HEK293 (cell line): Measurements from ENCODE around the gene FOXO6.
A peak's percentile ranks its signal among the peaks of the same experiment; 100 is the strongest.

Source experiments
- CTCF ChIA-PET: fragments of 350-600 bp; formaldehyde crosslinking; extraction: SDS; loops from one replicate; lab custom pipeline; 2021; ENCODE audit warnings: antibody characterized with exemption; lab: Yijun Ruan, JAX
- POLR2A ChIA-PET: fragments of 300-600 bp; formaldehyde crosslinking; extraction: SDS; loops from one replicate; lab custom pipeline; 2020; ENCODE audit warnings: antibody characterized with exemption, inconsistent platforms; lab: Yijun Ruan, JAX
- H3K27ac ChIP-seq: fragments of 200-500 bp; sonication (Bioruptor generic); 2 replicates; pipeline ENCODE4 v1.5.1; 2014; ENCODE audit warnings: low read depth, low read length, control low read depth, inconsistent platforms; ENCODE audit errors: extremely low read depth
- H3K36me3 ChIP-seq, 2 experiments: fragments of 200-500 bp in 1 of 2; sonication (Bioruptor generic) in 1 of 2; 1 replicate in 1 of 2; 2 replicates in 1 of 2; pipeline ENCODE4 v1.5.1; 2014 to 2017; ENCODE audit warnings: inconsistent platforms in 2 of 2, low read length in 2 of 2; ENCODE audit not compliant: control insufficient read depth in 2 of 2, insufficient read depth in 1 of 2
- H3K4me1 ChIP-seq: fragments of 200-500 bp; sonication (Bioruptor generic); 2 replicates; pipeline ENCODE4 v1.5.1; 2014; ENCODE audit warnings: mild to moderate bottlenecking, low read length, inconsistent platforms; ENCODE audit not compliant: control insufficient read depth, insufficient read depth
- H3K4me3 ChIP-seq: 2 replicates; pipeline ENCODE4 v1.5.1; 2011; ENCODE audit warnings: low read depth, mild to moderate bottlenecking, control low read depth, low read length, moderate library complexity
- H3K9me3 ChIP-seq: fragments of 200-500 bp; sonication (Bioruptor generic); 2 replicates; pipeline ENCODE4 v1.5.1; 2014; ENCODE audit warnings: low read depth, low read length, inconsistent platforms; ENCODE audit not compliant: control insufficient read depth, insufficient read depth
- FEZF1 ChIP-seq: fragments of 450-650 bp; formaldehyde crosslinking; IDR thresholded peaks from 2 replicates; pipeline ENCODE4 v1.5.1; 2016; ENCODE audit warnings: missing biosample characterization, missing genetic modification characterization
- GLI2 ChIP-seq: fragments of 450-650 bp; formaldehyde crosslinking; IDR thresholded peaks from 2 replicates; pipeline ENCODE4; 2017; ENCODE audit warnings: missing biosample characterization, missing genetic modification characterization, low read depth, borderline replicate concordance
- GLIS1 ChIP-seq: fragments of 450-650 bp; formaldehyde crosslinking; IDR thresholded peaks from 2 replicates; pipeline ENCODE4 v1.5.1; 2016; ENCODE audit warnings: missing biosample characterization, missing genetic modification characterization
- GLIS2 ChIP-seq: fragments of 450-650 bp; formaldehyde crosslinking; IDR thresholded peaks from 2 replicates; pipeline ENCODE4 v1.5.1; 2016; ENCODE audit warnings: missing biosample characterization, missing genetic modification characterization
- HOXA7 ChIP-seq: sonication (generic); formaldehyde crosslinking; IDR thresholded peaks from 2 replicates; pipeline ENCODE4 v1.8.1; 2022; ENCODE audit warnings: missing genetic modification reagents, borderline replicate concordance
- KLF1 ChIP-seq: fragments of 450-650 bp; formaldehyde crosslinking; IDR thresholded peaks from 2 replicates; pipeline ENCODE4 v1.5.1; 2016; ENCODE audit warnings: missing biosample characterization, missing genetic modification characterization
- MZF1 ChIP-seq: fragments of 450-650 bp; formaldehyde crosslinking; IDR thresholded peaks from 2 replicates; pipeline ENCODE4 v1.5.1; 2017; ENCODE audit warnings: missing biosample characterization, missing genetic modification characterization, borderline replicate concordance
- TSHZ1 ChIP-seq: fragments of 450-650 bp; formaldehyde crosslinking; IDR thresholded peaks from 2 replicates; pipeline ENCODE4 v1.5.1; 2016; ENCODE audit warnings: missing biosample characterization, missing genetic modification characterization, borderline replicate concordance
- ZBTB1 ChIP-seq: fragments of 450-650 bp; formaldehyde crosslinking; IDR thresholded peaks from 2 replicates; pipeline ENCODE4 v1.5.1; 2016; ENCODE audit warnings: missing biosample characterization, missing genetic modification characterization
- ZEB2 ChIP-seq: fragments of 450-650 bp; formaldehyde crosslinking; IDR thresholded peaks from 2 replicates; pipeline ENCODE4 v1.5.1; 2016; ENCODE audit warnings: missing biosample characterization, missing genetic modification characterization
- ZNF133 ChIP-seq: fragments of 450-650 bp; formaldehyde crosslinking; IDR thresholded peaks from 2 replicates; pipeline ENCODE4 v1.5.1; 2016; ENCODE audit warnings: missing biosample characterization, missing genetic modification characterization
- ZNF223 ChIP-seq: fragments of 450-650 bp; formaldehyde crosslinking; IDR thresholded peaks from 2 replicates; pipeline ENCODE4 v1.5.1; 2016; ENCODE audit warnings: missing biosample characterization, missing genetic modification characterization
- ZNF26 ChIP-seq: fragments of 450-650 bp; formaldehyde crosslinking; IDR thresholded peaks from 2 replicates; pipeline ENCODE4 v1.5.1; 2016; ENCODE audit warnings: missing biosample characterization, missing genetic modification characterization
- ZNF280C ChIP-seq: fragments of 450-650 bp; formaldehyde crosslinking; IDR thresholded peaks from 2 replicates; pipeline ENCODE4 v1.5.1; 2016; ENCODE audit warnings: missing biosample characterization, missing genetic modification characterization
- ZNF341 ChIP-seq: fragments of 450-650 bp; formaldehyde crosslinking; IDR thresholded peaks from 2 replicates; pipeline ENCODE4; 2016; ENCODE audit warnings: low read depth, missing biosample characterization, missing genetic modification characterization
- ZNF555 ChIP-seq: fragments of 450-650 bp; formaldehyde crosslinking; conservative IDR thresholded peaks from 2 replicates; pipeline ENCODE4 v1.5.1; 2017; ENCODE audit warnings: missing biosample characterization, mild to moderate bottlenecking, missing genetic modification characterization, inconsistent platforms
- ZNF660 ChIP-seq: fragments of 450-650 bp; IDR thresholded peaks from 2 replicates; pipeline ENCODE4 v1.5.1; 2018; ENCODE audit warnings: missing biosample characterization, mild to moderate bottlenecking, missing genetic modification characterization
- ZNF707 ChIP-seq: fragments of 450-650 bp; formaldehyde crosslinking; IDR thresholded peaks from 2 replicates; pipeline ENCODE4 v1.5.1; 2016; ENCODE audit warnings: missing biosample characterization, missing genetic modification characterization
- ZNF837 ChIP-seq: fragments of 450-650 bp; formaldehyde crosslinking; IDR thresholded peaks from 2 replicates; pipeline ENCODE4 v1.5.1; 2016; ENCODE audit warnings: missing biosample characterization, missing genetic modification characterization
- ZNF843 ChIP-seq: fragments of 450-650 bp; formaldehyde crosslinking; IDR thresholded peaks from 2 replicates; pipeline ENCODE4 v1.5.1; 2016; ENCODE audit warnings: missing biosample characterization, missing genetic modification characterization
- ZSCAN4 ChIP-seq: fragments of 450-650 bp; formaldehyde crosslinking; IDR thresholded peaks from 2 replicates; pipeline ENCODE4 v1.5.1; 2017; ENCODE audit warnings: missing biosample characterization, missing genetic modification characterization

The FOXO6 gene

GRCh38 chr1:41404308-41404761, 43.1 kb downstream of the FOXO6 start (continued):
- no peak for TF ChIP-seq GLI2 (tag by site-specific recombination)
- TF ChIP-seq FEZF1 (tag by site-specific recombination): no peak
- no peak for TF ChIP-seq ZNF26 (tag by site-specific recombination)
- no peak for TF ChIP-seq ZEB2 (tag by site-specific recombination)
- 0 out of 2 replicates have a peak, but pooled peaks have one; percentile 15 for TF ChIP-seq KLF1 (tag by site-specific recombination)
- TF ChIP-seq ZNF660 (tag by site-specific recombination): no peak
- TF ChIP-seq MZF1 (tag by site-specific recombination): no peak
- no peak for TF ChIP-seq ZBTB1 (tag by site-specific recombination)
- TF ChIP-seq ZNF341 (tag by site-specific recombination): peak; percentile 70
- TF ChIP-seq GLIS2 (tag by site-specific recombination): no peak; the same call in 1 of the 2 replicates
- TF ChIP-seq ZNF837 (tag by site-specific recombination): no peak
- TF ChIP-seq TSHZ1 (tag by site-specific recombination): no peak
- no peak for TF ChIP-seq ZNF133 (tag by site-specific recombination)
- no peak for TF ChIP-seq ZNF707 (tag by site-specific recombination)
- TF ChIP-seq ZNF843 (tag by site-specific recombination): no peak
- TF ChIP-seq ZNF555 (tag by site-specific recombination): no peak
- TF ChIP-seq ZNF280C (tag by site-specific recombination): no peak
- no peak for TF ChIP-seq HOXA7 (CRISPR knock-in tag)

- POLR2A ChIA-PET: no interaction called here
- no peaks in the 10 kb centered on the region for H3K9me3 ChIP-seq
Measured at GRCh38 chr1:41407664-41408252, 46.5 kb downstream of the FOXO6 start.

More at GRCh38 chr1:41407664-41408252, 46.5 kb downstream of the FOXO6 start:
- CTCF ChIA-PET: interaction anchor here (0.8 to 1.3 kb wide), 3 partner anchors 19 to 47 kb away, joined by 3 to 6 read pairs (median 5); partner anchors contain the start of gene FOXO6
- H3K36me3 ChIP-seq: no peaks in the 10 kb centered on the region
- no peak overlapping the region for H3K27ac ChIP-seq
- H3K4me1 ChIP-seq: no peaks in the 10 kb centered on the region
- no peak overlapping the region for H3K4me3 ChIP-seq
- TF ChIP-seq GLIS1 (tag by site-specific recombination) (peak; percentile 47), ZNF223 (tag by site-specific recombination) (no peak), ZSCAN4 (tag by site-specific recombination) (no peak)
- TF ChIP-seq, all 188 proteins: peak for 1
